Erythroblast (primary cell): Measurements from ENCODE around the gene UTRN.

Source experiments
- GATA1 ChIP-seq: IDR thresholded peaks from 2 replicates; pipeline ENCODE4 v1.6.1; 2011; ENCODE audit warnings: low read depth, mild to moderate bottlenecking, control low read depth, low read length, moderate library complexity
- POLR2A ChIP-seq: IDR thresholded peaks from 2 replicates; pipeline ENCODE4 v1.6.1; 2011; ENCODE audit warnings: mild to moderate bottlenecking, low read length

DNA sequence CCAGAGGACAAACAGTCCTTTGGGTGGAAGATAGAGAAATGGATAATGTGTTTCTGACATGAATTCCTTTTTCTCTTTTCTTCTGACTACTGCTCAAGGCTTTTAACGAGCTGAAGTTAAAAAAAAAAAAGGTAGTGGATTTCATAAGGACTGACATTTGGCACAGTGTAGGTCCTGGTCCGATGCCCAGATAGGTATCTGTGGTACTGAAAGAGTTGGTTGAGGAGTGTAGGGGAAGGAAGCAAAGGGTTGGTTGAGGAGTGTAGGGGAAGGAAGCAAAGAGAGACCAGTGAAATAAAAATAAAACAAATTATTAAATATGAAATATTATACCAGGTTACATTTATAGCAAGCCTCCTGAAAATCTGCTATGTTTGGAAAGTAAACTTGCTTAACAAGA is 11.8 kb downstream of the UTRN start:
- no peak for TF ChIP-seq POLR2A
- no peak for TF ChIP-seq GATA1
